HEK293 (cell line): ENCODE data around the gene PDE11A.

Experiments used
- FEZF1 ChIP-seq: fragments of 450-650 bp; formaldehyde crosslinking; IDR thresholded peaks from 2 replicates; pipeline ENCODE4 v1.5.1; 2016; ENCODE audit warnings: missing biosample characterization, missing genetic modification characterization
- GLI4 ChIP-seq: fragments of 450-650 bp; formaldehyde crosslinking; IDR thresholded peaks from 2 replicates; pipeline ENCODE4 v1.5.1; 2016; ENCODE audit warnings: missing biosample characterization, missing genetic modification characterization
- KLF16 ChIP-seq: fragments of 450-650 bp; formaldehyde crosslinking; IDR thresholded peaks from 2 replicates; pipeline ENCODE4 v1.5.1; 2017; ENCODE audit warnings: missing biosample characterization, missing genetic modification characterization
- MYNN ChIP-seq: fragments of 450-650 bp; formaldehyde crosslinking; IDR thresholded peaks from 2 replicates; pipeline ENCODE4 v1.5.1; 2016; ENCODE audit warnings: missing biosample characterization, missing genetic modification characterization, borderline replicate concordance
- SP3 ChIP-seq: fragments of 450-650 bp; formaldehyde crosslinking; IDR thresholded peaks from 2 replicates; pipeline ENCODE4 v1.5.1; 2016; ENCODE audit warnings: missing biosample characterization, missing genetic modification characterization
- ZNF114 ChIP-seq: fragments of 450-650 bp; formaldehyde crosslinking; IDR thresholded peaks from 2 replicates; pipeline ENCODE4 v1.5.0; 2017; ENCODE audit warnings: missing biosample characterization, missing genetic modification characterization
- ZNF140 ChIP-seq: fragments of 450-650 bp; formaldehyde crosslinking; IDR thresholded peaks from 2 replicates; pipeline ENCODE4 v1.5.1; 2016; ENCODE audit warnings: missing biosample characterization, missing genetic modification characterization
- ZNF16 ChIP-seq: fragments of 450-650 bp; formaldehyde crosslinking; IDR thresholded peaks from 2 replicates; pipeline ENCODE4 v1.5.1; 2016; ENCODE audit warnings: low read depth, missing biosample characterization, missing genetic modification characterization
- ZNF184 ChIP-seq: fragments of 450-650 bp; IDR thresholded peaks from 2 replicates; pipeline ENCODE4 v1.5.1; 2018; ENCODE audit warnings: missing biosample characterization, mild to moderate bottlenecking, missing genetic modification characterization
- ZNF211 ChIP-seq: fragments of 450-650 bp; formaldehyde crosslinking; IDR thresholded peaks from 2 replicates; pipeline ENCODE4 v1.5.1; 2016; ENCODE audit warnings: low read depth, missing biosample characterization, missing genetic modification characterization
- ZNF248 ChIP-seq: fragments of 450-650 bp; formaldehyde crosslinking; IDR thresholded peaks from 2 replicates; pipeline ENCODE4 v1.5.1; 2017; ENCODE audit warnings: missing biosample characterization, missing genetic modification characterization
- ZNF391 ChIP-seq: fragments of 450-650 bp; formaldehyde crosslinking; IDR thresholded peaks from 2 replicates; pipeline ENCODE4 v1.5.1; 2016; ENCODE audit warnings: low read depth, missing biosample characterization, missing genetic modification characterization, borderline replicate concordance
- ZNF416 ChIP-seq: fragments of 450-650 bp; formaldehyde crosslinking; IDR thresholded peaks from 2 replicates; pipeline ENCODE4 v1.5.1; 2016; ENCODE audit warnings: missing biosample characterization, missing genetic modification characterization
- ZNF549 ChIP-seq: fragments of 450-650 bp; IDR thresholded peaks from 2 replicates; pipeline ENCODE4 v1.5.1; 2018; ENCODE audit warnings: missing biosample characterization, missing genetic modification characterization, mild to moderate bottlenecking, inconsistent platforms, moderate library complexity
- ZNF560 ChIP-seq: fragments of 450-650 bp; formaldehyde crosslinking; IDR thresholded peaks from 2 replicates; pipeline ENCODE4 v1.5.1; 2017; ENCODE audit warnings: missing biosample characterization, missing genetic modification characterization, borderline replicate concordance
- ZNF658 ChIP-seq: fragments of 450-650 bp; formaldehyde crosslinking; IDR thresholded peaks from 2 replicates; pipeline ENCODE4; 2016; ENCODE audit warnings: missing biosample characterization, missing genetic modification characterization
- ZNF785 ChIP-seq: fragments of 450-650 bp; formaldehyde crosslinking; IDR thresholded peaks from 2 replicates; pipeline ENCODE4 v1.5.1; 2016; ENCODE audit warnings: missing biosample characterization, missing genetic modification characterization
- ZNF791 ChIP-seq: fragments of 450-650 bp; formaldehyde crosslinking; IDR thresholded peaks from 2 replicates; pipeline ENCODE4 v1.5.1; 2016; ENCODE audit warnings: missing biosample characterization, missing genetic modification characterization
- ZNF837 ChIP-seq: fragments of 450-650 bp; formaldehyde crosslinking; IDR thresholded peaks from 2 replicates; pipeline ENCODE4 v1.5.1; 2016; ENCODE audit warnings: missing biosample characterization, missing genetic modification characterization
- TF ChIP-seq, protein P1 (sequence below): fragments of 450-650 bp; IDR thresholded peaks from 2 replicates; pipeline ENCODE4 v1.5.1; 2018; ENCODE audit warnings: missing biosample characterization, missing genetic modification characterization
- TF ChIP-seq, protein P2 (sequence below): fragments of 450-650 bp; formaldehyde crosslinking; IDR thresholded peaks from 2 replicates; pipeline ENCODE4 v1.5.1; 2016; ENCODE audit warnings: missing biosample characterization, missing genetic modification characterization
- TF ChIP-seq, protein P3 (sequence below): fragments of 450-650 bp; formaldehyde crosslinking; IDR thresholded peaks from 2 replicates; pipeline ENCODE4 v1.5.1; 2017; ENCODE audit warnings: missing biosample characterization, missing genetic modification characterization
- TF ChIP-seq, protein P4 (sequence below): fragments of 450-650 bp; formaldehyde crosslinking; IDR thresholded peaks from 2 replicates; pipeline ENCODE4 v1.5.1; 2017; ENCODE audit warnings: missing biosample characterization, mild to moderate bottlenecking, missing genetic modification characterization, moderate library complexity
- TF ChIP-seq, protein P5 (sequence below): fragments of 450-650 bp; formaldehyde crosslinking; IDR thresholded peaks from 2 replicates; pipeline ENCODE4 v1.5.1; 2016; ENCODE audit warnings: missing biosample characterization, missing genetic modification characterization
- TF ChIP-seq, protein P6 (sequence below): fragments of 450-650 bp; formaldehyde crosslinking; IDR thresholded peaks from 2 replicates; pipeline ENCODE4 v1.5.1; 2017; ENCODE audit warnings: missing biosample characterization, missing genetic modification characterization
- TF ChIP-seq, protein P7 (sequence below): fragments of 450-650 bp; IDR thresholded peaks from 2 replicates; pipeline ENCODE4 v1.5.1; 2018; ENCODE audit warnings: missing biosample characterization, mild to moderate bottlenecking, missing genetic modification characterization

Gene PDE11A

DNA sequence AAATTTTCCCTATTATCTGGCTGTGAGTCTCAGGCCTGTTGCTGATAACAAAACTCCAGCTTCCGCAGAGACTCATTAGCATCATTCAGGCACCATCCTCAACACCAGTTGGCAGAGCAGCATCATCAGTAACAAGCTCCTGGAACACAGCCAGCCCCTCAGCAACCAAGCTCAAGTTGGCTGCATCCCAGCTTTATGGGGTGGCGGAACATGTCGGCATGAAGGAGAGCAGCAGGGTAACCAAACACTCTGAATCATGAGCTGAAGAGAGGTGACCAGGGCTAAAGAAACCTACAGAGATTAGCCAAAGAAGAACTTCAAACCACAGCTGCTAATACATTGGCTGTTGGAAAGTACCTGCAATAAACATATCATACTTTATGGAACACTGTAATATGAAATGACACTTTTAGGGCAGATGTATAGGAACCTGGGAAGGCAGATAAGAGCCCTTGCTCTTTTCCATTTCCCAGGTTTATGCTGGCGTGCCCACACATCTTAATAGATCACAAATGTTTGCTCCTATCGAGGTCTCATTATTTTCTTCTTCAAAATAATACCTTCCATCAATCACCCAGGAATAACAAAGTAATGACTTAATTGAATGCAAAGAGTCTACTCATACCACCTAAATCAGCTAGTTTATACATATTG is 63.8 kb downstream of the PDE11A start (continued):
- TF ChIP-seq ZNF549 (0 out of 2 replicates have a peak, but pooled peaks have one; percentile 6), ZNF140 (no peak), ZNF791 (tag by site-specific recombination) (no peak), FEZF1 (tag by site-specific recombination) (peak; percentile 77), ZNF391 (tag by site-specific recombination) (no peak), ZNF16 (no peak), ZNF658 (tag by site-specific recombination) (no peak), ZNF837 (tag by site-specific recombination) (no peak), ZNF211 (tag by site-specific recombination) (no peak), ZNF560 (tag by site-specific recombination) (no peak), ZNF785 (no peak), ZNF114 (tag by site-specific recombination) (no peak), ZNF184 (tag by site-specific recombination) (no peak), KLF16 (no peak), SP3 (tag by site-specific recombination) (no peak), GLI4 (tag by site-specific recombination) (no peak), ZNF248 (tag by site-specific recombination) (no peak), MYNN (tag by site-specific recombination) (no peak), ZNF416 (tag by site-specific recombination) (no peak)
- TF ChIP-seq, protein P1, sequence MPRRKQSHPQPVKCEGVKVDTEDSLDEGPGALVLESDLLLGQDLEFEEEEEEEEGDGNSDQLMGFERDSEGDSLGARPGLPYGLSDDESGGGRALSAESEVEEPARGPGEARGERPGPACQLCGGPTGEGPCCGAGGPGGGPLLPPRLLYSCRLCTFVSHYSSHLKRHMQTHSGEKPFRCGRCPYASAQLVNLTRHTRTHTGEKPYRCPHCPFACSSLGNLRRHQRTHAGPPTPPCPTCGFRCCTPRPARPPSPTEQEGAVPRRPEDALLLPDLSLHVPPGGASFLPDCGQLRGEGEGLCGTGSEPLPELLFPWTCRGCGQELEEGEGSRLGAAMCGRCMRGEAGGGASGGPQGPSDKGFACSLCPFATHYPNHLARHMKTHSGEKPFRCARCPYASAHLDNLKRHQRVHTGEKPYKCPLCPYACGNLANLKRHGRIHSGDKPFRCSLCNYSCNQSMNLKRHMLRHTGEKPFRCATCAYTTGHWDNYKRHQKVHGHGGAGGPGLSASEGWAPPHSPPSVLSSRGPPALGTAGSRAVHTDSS (tag by site-specific recombination): no peak
- TF ChIP-seq, protein P2, sequence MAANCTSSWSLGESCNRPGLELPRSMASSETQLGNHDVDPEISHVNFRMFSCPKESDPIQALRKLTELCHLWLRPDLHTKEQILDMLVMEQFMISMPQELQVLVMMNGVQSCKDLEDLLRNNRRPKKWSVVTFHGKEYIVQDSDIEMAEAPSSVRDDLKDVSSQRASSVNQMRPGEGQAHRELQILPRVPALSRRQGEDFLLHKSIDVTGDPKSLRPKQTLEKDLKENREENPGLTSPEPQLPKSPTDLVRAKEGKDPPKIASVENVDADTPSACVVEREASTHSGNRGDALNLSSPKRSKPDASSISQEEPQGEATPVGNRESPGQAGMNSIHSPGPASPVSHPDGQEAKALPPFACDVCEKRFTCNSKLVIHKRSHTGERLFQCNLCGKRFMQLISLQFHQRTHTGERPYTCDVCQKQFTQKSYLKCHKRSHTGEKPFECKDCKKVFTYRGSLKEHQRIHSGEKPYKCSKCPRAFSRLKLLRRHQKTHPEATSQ (tag by site-specific recombination): no peak
- TF ChIP-seq, protein P3, sequence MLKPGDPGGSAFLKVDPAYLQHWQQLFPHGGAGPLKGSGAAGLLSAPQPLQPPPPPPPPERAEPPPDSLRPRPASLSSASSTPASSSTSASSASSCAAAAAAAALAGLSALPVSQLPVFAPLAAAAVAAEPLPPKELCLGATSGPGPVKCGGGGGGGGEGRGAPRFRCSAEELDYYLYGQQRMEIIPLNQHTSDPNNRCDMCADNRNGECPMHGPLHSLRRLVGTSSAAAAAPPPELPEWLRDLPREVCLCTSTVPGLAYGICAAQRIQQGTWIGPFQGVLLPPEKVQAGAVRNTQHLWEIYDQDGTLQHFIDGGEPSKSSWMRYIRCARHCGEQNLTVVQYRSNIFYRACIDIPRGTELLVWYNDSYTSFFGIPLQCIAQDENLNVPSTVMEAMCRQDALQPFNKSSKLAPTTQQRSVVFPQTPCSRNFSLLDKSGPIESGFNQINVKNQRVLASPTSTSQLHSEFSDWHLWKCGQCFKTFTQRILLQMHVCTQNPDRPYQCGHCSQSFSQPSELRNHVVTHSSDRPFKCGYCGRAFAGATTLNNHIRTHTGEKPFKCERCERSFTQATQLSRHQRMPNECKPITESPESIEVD: no peak
- TF ChIP-seq, protein P4, sequence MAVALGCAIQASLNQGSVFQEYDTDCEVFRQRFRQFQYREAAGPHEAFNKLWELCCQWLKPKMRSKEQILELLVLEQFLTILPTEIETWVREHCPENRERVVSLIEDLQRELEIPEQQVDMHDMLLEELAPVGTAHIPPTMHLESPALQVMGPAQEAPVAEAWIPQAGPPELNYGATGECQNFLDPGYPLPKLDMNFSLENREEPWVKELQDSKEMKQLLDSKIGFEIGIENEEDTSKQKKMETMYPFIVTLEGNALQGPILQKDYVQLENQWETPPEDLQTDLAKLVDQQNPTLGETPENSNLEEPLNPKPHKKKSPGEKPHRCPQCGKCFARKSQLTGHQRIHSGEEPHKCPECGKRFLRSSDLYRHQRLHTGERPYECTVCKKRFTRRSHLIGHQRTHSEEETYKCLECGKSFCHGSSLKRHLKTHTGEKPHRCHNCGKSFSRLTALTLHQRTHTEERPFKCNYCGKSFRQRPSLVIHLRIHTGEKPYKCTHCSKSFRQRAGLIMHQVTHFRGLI (tag by site-specific recombination): no peak
- TF ChIP-seq, protein P5, sequence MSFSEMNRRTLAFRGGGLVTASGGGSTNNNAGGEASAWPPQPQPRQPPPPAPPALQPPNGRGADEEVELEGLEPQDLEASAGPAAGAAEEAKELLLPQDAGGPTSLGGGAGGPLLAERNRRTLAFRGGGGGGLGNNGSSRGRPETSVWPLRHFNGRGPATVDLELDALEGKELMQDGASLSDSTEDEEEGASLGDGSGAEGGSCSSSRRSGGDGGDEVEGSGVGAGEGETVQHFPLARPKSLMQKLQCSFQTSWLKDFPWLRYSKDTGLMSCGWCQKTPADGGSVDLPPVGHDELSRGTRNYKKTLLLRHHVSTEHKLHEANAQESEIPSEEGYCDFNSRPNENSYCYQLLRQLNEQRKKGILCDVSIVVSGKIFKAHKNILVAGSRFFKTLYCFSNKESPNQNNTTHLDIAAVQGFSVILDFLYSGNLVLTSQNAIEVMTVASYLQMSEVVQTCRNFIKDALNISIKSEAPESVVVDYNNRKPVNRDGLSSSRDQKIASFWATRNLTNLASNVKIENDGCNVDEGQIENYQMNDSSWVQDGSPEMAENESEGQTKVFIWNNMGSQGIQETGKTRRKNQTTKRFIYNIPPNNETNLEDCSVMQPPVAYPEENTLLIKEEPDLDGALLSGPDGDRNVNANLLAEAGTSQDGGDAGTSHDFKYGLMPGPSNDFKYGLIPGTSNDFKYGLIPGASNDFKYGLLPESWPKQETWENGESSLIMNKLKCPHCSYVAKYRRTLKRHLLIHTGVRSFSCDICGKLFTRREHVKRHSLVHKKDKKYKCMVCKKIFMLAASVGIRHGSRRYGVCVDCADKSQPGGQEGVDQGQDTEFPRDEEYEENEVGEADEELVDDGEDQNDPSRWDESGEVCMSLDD: no peak
- TF ChIP-seq, protein P6, sequence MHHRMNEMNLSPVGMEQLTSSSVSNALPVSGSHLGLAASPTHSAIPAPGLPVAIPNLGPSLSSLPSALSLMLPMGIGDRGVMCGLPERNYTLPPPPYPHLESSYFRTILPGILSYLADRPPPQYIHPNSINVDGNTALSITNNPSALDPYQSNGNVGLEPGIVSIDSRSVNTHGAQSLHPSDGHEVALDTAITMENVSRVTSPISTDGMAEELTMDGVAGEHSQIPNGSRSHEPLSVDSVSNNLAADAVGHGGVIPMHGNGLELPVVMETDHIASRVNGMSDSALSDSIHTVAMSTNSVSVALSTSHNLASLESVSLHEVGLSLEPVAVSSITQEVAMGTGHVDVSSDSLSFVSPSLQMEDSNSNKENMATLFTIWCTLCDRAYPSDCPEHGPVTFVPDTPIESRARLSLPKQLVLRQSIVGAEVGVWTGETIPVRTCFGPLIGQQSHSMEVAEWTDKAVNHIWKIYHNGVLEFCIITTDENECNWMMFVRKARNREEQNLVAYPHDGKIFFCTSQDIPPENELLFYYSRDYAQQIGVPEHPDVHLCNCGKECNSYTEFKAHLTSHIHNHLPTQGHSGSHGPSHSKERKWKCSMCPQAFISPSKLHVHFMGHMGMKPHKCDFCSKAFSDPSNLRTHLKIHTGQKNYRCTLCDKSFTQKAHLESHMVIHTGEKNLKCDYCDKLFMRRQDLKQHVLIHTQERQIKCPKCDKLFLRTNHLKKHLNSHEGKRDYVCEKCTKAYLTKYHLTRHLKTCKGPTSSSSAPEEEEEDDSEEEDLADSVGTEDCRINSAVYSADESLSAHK: no peak
- TF ChIP-seq, protein P7, sequence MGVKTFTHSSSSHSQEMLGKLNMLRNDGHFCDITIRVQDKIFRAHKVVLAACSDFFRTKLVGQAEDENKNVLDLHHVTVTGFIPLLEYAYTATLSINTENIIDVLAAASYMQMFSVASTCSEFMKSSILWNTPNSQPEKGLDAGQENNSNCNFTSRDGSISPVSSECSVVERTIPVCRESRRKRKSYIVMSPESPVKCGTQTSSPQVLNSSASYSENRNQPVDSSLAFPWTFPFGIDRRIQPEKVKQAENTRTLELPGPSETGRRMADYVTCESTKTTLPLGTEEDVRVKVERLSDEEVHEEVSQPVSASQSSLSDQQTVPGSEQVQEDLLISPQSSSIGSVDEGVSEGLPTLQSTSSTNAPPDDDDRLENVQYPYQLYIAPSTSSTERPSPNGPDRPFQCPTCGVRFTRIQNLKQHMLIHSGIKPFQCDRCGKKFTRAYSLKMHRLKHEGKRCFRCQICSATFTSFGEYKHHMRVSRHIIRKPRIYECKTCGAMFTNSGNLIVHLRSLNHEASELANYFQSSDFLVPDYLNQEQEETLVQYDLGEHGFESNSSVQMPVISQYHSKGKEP (tag by site-specific recombination): peak; percentile 30; the same call in 1 of the 2 replicates
